Astrocyte of the cerebellum (primary cell): ENCODE data around the gene EYS.

Experiments used
- DNase-seq: peaks from one replicate; pipeline ENCODE4 v3.0.0-alpha.2; 2011; ENCODE audit warnings: low read depth
- H3K4me3 ChIP-seq: 2 replicates; pipeline ENCODE4 v1.5.1; 2011; ENCODE audit warnings: mild to moderate bottlenecking, low read depth, low read length, moderate library complexity
- in situ Hi-C: cut with HindIII; loops from 2 replicates; pipeline ENCODE4 v1.10.0; 2017; ENCODE audit warnings: low sequenced_read_pairs
- TF ChIP-seq, protein P1 (sequence below): IDR thresholded peaks from 2 replicates; pipeline ENCODE4 v1.5.1; 2012; ENCODE audit warnings: low read length, low read depth, moderate library complexity, mild to moderate bottlenecking; ENCODE audit errors: missing control alignments

The EYS gene

DNA sequence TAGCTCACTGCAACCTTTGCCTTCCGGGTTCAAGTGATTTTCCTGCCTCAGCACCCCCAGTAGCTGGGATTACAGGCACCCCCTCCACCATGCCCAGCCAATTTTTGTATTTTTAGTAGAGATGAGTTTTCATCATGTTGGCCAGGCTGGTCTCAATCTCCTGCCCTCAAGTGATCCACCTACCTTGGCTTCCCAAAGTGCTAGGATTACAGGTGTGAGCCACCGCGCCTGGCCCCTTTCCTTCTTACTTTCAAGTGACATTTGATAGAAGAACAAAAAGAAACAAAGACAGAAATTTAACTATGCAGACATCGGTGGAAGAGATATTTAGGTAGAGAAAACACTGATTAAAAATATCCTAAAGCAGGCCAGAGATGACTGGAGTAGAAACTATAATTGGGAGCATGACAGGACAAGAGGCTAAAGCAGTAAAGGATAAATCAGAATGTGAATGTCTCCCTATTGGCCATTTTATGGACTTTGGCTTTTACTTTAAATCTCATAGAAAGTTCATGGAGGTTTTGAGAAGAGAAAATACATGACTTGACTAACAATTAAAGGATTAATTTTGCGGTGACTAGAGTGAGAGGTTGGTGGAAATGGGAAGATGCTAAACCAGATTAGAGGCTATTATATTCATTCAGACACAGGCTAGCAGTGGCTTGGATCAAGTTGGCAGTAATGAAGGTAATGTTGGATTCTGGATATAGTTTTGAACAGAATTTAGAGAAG lies 2.2 kb upstream of the EYS start:
- no peak for DNase-seq
- no peak overlapping the region for H3K4me3 ChIP-seq
- in situ Hi-C loops, result no loop called here
- TF ChIP-seq, protein P1, sequence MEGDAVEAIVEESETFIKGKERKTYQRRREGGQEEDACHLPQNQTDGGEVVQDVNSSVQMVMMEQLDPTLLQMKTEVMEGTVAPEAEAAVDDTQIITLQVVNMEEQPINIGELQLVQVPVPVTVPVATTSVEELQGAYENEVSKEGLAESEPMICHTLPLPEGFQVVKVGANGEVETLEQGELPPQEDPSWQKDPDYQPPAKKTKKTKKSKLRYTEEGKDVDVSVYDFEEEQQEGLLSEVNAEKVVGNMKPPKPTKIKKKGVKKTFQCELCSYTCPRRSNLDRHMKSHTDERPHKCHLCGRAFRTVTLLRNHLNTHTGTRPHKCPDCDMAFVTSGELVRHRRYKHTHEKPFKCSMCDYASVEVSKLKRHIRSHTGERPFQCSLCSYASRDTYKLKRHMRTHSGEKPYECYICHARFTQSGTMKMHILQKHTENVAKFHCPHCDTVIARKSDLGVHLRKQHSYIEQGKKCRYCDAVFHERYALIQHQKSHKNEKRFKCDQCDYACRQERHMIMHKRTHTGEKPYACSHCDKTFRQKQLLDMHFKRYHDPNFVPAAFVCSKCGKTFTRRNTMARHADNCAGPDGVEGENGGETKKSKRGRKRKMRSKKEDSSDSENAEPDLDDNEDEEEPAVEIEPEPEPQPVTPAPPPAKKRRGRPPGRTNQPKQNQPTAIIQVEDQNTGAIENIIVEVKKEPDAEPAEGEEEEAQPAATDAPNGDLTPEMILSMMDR, result no peak

DNA sequence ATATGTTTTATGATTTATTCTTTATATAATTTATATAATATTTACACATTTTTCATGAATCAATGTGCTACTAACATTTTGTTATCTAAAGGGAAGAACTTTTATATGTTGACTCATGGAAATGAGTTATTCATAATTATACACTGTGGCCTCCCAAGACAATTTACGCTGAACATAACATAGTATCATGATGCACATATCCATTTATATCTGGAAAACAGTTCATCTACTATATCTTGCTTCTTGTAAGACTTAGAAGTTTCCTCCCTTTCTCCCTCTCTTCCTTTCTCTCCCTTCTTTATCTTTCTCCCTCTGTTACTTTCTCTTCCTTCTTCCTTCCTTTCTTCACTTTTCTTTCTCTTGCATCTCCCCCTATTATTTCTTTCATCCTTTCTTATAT lies 1.1 kb upstream of the EYS start:
- TF ChIP-seq, protein P1, result no peak
- no peak overlapping the region for H3K4me3 ChIP-seq
- in situ Hi-C loops, result no loop called here
- DNase-seq, result no peak

DNA sequence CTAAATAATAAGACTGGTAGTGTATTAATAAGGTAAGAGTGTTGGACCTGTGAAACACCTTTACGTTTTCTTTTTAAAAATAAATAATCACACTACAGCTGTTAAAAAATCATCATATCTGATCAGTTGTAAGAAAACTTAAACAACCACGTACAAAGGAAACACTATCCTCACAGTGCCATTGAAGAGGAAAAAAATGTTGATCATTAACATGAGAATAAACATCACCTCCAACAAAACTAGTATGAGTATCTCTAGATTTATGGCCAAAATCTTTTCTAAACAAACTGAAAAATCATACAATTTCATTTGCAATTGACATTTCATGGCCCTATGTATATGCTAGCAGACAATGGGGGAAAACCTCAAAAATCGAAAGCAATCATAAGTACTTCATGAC lies 590 bp downstream of the EYS start:
- no peak overlapping the region for H3K4me3 ChIP-seq
- no peak for DNase-seq
- in situ Hi-C loops, result no loop called here
- TF ChIP-seq, protein P1, result no peak

DNA sequence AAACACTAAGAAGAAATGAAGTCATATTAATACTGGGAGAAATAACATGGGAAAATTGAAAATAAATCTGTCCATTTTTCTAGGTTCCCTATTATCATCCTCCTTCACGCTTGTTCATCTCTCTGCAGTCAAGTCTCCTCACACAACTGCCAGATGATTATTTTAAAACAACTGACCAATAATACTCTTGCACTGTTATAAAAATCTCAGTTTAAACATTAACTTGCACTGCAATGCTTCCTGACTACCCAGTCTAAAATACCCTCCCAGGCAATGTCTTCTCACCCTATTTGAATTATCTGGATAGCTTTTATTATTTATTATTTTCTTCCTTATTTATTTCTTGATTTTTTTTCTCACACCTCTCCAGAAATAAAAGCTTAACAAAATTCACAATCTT lies 5.7 kb downstream of the EYS start:
- no peak for DNase-seq

DNA sequence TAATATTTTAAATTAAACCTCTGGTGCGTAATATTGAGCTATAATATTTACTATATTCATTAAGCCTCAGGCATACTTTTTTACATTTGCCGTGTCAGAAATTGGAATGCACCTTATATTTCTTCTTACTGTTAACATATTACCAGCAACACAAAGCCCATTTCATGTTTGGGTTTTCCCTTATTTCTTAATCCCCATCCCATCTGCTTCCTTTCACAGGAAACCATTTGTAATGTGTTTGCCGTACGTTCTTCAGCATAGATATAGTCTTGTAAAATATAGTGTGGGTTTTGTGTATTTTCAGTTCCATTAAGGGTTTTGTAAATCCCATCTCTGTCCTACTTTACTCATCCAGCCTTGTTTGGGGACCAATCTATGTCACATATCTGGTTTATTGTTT lies 6.5 kb downstream of the EYS start:
- in situ Hi-C loops, result no loop called here
- no peak overlapping the region for H3K4me3 ChIP-seq
- TF ChIP-seq, protein P1, result no peak

More for the DNA sequence above, 5.7 kb downstream of the EYS start:
- TF ChIP-seq, protein P1, result no peak
- in situ Hi-C loops, result no loop called here
- H3K4me3 ChIP-seq, result no peak overlapping the region

DNA sequence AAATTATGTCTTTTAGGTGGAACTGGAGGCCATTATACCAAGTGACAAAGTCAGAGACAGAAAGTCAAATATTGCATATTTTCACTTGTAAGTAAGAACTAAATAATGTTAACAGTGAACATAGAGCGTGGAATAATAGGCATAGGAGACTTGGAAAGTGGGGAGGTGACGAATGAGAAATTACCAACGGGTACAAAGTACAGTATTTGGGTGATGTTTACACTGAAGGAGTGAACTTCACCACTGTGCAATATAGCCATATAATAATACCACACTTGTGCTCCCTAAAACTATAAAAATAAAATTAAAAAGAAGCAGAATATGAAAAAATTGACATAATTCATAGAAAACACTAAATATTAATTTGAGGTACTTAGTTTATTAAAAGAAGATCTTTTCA lies 14.9 kb downstream of the EYS start:
- in situ Hi-C loops, result no loop called here
- no peak overlapping the region for H3K4me3 ChIP-seq
- no peak for DNase-seq
- TF ChIP-seq, protein P1, result no peak

More for the DNA sequence above, 6.5 kb downstream of the EYS start:
- DNase-seq, result no peak

DNA sequence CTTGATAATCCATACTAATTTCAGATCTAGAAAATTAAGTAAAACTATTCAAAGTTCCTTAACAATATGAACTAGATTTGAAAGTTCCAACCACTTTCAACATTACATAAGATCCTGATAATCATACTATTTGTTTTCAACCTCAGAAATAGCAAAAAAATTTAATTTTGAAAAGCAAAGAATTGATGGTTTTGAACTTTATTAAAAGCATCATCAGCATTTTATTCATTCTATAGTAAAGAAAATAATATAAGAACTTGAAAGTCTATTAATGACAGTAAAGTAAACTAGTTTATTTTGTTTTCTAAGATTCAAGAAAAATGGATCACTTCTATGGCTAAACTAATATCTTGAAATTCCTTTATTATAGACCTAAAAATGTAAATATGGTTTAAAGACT lies 26.8 kb downstream of the EYS start:
- TF ChIP-seq, protein P1, result no peak
- in situ Hi-C loops, result no loop called here
- H3K4me3 ChIP-seq, result no peak overlapping the region
- no peak for DNase-seq
